Thymus (tissue), 11 donors: ENCODE data around the gene PANX3. TPM values are rescaled to one million over a fixed set of nuclear protein-coding genes. Genes with fewer than 3 reads are reported as not detected.

Experiments
- DNase-seq, 9 donors: peaks; one replicate each; pipeline ENCODE4 v3.0.0-alpha.2; 2013; ENCODE audit warnings: low spot score in 9 of 9, low read depth in 6 of 9, missing footprints in 1 of 9
- H3K27ac ChIP-seq, 2 donors: one replicate each; pipeline ENCODE4 v1.5.1; 2013; ENCODE audit warnings: control low read depth in 1 of 2, low read depth in 1 of 2, low read length in 1 of 2, mild to moderate bottlenecking in 1 of 2, moderate library complexity in 1 of 2
- H3K27me3 ChIP-seq, 2 donors: one replicate each; pipeline ENCODE4 v1.5.1; 2013; ENCODE audit warnings: low read length in 1 of 2; ENCODE audit not compliant: control insufficient read depth in 2 of 2, insufficient read depth in 1 of 2
- H3K36me3 ChIP-seq, 2 donors: one replicate each; pipeline ENCODE4 v1.5.1; 2013; ENCODE audit warnings: low read length in 1 of 2, mild to moderate bottlenecking in 1 of 2, moderate library complexity in 1 of 2; ENCODE audit not compliant: control insufficient read depth in 2 of 2, insufficient read depth in 2 of 2
- H3K4me1 ChIP-seq, 2 donors: one replicate each; pipeline ENCODE4 v1.5.1; 2013; ENCODE audit warnings: low read length in 2 of 2; ENCODE audit not compliant: control insufficient read depth in 2 of 2, insufficient read depth in 2 of 2
- H3K4me3 ChIP-seq, 2 donors: one replicate each; pipeline ENCODE4 v1.5.1; 2013; ENCODE audit warnings: low read length in 2 of 2, control low read depth in 1 of 2, mild to moderate bottlenecking in 1 of 2
- H3K9me3 ChIP-seq, 2 donors: one replicate each; pipeline ENCODE4 v1.5.1; 2013; ENCODE audit warnings: low read length in 1 of 2, mild to moderate bottlenecking in 1 of 2; ENCODE audit not compliant: control insufficient read depth in 2 of 2, insufficient read depth in 1 of 2
- WGBS: extraction: QIAGEN DNeasy Blood & Tissue Kit; methylation state at CpG from one replicate; pipeline ENCODE4 v1.1.7; 2013; 5-methylcytosine and 5-hydroxymethylcytosine counted together
- polyA plus RNA-seq: library from polyadenylated mRNA; stranded (reverse); fragments of 200-250 nt; gene quantifications from one replicate; pipeline ENCODE4 v1.2.3, GENCODE V29; 2013
- total RNA-seq: library from RNA; stranded (reverse); fragments of 120-200 nt; gene quantifications from one replicate; pipeline ENCODE4 v1.2.4, GENCODE V29; 2013
- donor health status: healthy.

The PANX3 gene
- total and polyA plus RNA-seq, 2 donors = 0.02 TPM; not detected in 1

DNA sequence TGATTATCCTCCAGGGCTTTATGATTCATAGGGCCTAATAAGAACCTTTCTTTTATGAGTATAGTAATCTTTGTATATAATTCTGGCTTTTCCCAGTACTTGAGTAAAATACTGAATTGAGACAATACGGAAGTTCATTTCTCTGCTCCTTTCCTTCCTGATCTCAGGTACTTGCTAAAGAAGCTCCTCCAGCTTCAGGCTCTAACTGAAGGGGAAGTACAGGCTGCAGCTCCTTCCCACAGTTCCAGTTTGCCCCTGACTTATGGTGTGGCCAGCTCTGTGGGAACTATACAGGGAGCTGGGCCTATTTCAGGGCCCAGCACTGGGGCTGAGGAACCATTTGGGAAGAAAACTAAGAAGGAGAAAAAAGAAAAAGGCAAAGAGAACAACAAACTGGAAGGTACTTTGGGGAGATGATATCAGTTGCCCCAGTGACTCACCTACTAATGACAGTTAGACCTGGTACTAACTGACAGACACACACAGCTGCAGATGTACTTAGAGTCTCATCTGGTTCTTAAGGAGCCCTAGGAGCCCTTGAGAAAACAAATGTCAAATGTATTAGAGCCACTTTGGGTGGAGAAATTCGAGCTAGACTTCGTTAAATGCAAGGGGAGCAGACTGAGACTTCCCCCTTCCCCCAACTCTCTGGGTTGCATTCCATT is 14.4 kb downstream of the PANX3 start:
- Histone ChIP-seq H3K4me1 (peaks cover 4 to 8% of the 10 kb centered on the region in 2 donors), H3K27me3 (no peaks in the 10 kb centered on the region), H3K36me3 (peaks cover 26 to 44% of the 10 kb centered on the region in 2 donors), H3K4me3 (no peak overlapping the region), H3K27ac (no peak overlapping the region), H3K9me3 (no peaks in the 10 kb centered on the region)
- 99% methylated on average over 3 of the region's 3 CpGs for WGBS
- DNase-seq = no peak

DNA sequence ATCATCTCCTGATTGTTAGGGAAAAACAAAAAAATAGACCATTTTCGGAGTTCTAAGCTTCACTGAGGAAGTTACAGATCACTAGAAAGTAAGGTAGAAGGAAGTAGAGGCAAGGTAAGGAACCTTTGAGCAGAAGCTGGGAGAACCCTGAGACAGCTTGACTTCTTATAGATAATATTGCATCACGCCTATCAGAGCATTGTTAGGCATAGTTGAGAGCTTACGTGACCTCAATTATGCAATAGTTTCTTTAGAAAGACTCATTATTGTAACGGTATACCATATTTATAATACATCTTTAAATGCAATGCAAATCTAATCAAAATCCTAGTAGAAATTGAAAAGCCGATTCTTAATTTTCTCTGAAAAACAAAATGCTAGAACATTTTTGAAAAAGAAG is 16.3 kb downstream of the PANX3 start:
- H3K4me3 ChIP-seq = no peak overlapping the region
- peaks cover 42 to 63% of the 10 kb centered on the region in 2 donors for H3K36me3 ChIP-seq
- WGBS = 97% methylated on average over 5 of the region's 5 CpGs
- no peak overlapping the region for H3K27ac ChIP-seq
- DNase-seq = no peak
- H3K9me3 ChIP-seq = no peaks in the 10 kb centered on the region
- peaks cover 4 to 5% of the 10 kb centered on the region in 2 donors for H3K4me1 ChIP-seq
- H3K27me3 ChIP-seq = no peaks in the 10 kb centered on the region

DNA sequence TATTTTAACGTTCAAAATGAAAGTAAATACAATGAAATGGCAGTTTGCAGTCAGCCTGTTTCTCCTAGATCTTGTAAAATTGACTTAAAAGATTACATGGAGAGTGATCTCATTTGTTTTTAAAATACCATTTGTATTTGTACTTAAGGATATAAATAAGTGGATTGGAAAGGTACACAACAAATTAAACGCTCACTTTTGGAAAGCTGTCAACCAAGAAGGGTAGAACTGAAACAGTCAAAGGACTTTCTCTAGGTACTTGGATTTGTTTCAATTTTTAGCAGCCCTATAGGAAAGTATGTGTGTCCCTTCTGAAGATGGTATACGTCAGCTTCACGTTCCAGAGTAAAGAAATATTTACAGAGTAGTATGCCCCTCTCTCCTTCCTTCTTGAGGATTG is 18.7 kb downstream of the PANX3 start:
- Histone ChIP-seq H3K4me3 (no peak overlapping the region), H3K36me3 (peaks cover 51 to 78% of the 10 kb centered on the region in 2 donors), H3K27me3 (no peaks in the 10 kb centered on the region), H3K27ac (no peak overlapping the region), H3K9me3 (no peaks in the 10 kb centered on the region), H3K4me1 (no peaks in the 10 kb centered on the region)
- DNase-seq = no peak
- WGBS = 98% methylated on average over 4 of the region's 4 CpGs

DNA sequence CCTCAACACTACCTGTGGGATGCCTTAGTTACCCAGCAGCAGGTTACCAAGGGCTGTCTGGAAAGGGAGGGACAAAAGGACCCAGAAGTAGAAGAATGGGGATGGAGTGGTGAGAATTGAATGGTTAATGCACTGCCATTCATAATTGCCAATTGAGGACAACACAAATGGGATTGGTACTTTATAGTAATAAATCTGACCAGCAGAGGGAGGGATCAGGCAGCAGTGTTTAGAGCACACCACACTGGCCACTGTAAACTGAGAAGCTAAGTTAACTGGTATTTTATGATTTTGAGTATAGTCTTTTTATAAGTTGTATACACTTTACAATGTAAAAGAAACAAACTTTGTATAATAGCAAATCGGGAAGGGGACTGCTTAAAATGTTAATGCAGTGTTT is 22.1 kb downstream of the PANX3 start:
- Histone ChIP-seq H3K9me3 (no peaks in the 10 kb centered on the region), H3K27me3 (no peaks in the 10 kb centered on the region), H3K4me1 (no peaks in the 10 kb centered on the region), H3K4me3 (no peak overlapping the region), H3K27ac (no peak overlapping the region), H3K36me3 (peaks cover 49 to 78% of the 10 kb centered on the region in 2 donors)
- 97% methylated on average over 1 of the region's 1 CpG for WGBS
- DNase-seq = no peak

DNA sequence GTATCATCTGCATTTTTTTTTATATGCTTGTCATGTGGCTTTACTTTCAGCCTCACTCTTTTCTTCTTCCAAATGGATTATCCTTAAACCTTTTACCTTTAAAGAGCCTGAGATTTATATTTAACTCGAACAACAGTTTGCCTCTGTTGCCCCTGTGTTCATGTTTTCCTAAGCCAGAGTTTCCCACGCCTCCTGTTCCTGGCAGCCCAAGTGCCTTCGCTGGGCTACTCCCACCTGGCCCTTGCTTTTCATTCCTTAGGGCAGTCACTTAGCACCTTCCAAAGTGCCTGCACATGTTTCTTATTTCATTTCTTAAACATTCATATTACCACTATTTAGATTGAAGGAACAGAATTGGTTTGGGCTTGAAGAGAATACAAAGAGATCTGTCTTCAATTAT is 24.7 kb downstream of the PANX3 start:
- Histone ChIP-seq H3K27ac (no peak overlapping the region), H3K9me3 (peaks cover 0 to 4% of the 10 kb centered on the region in 2 donors), H3K36me3 (peaks cover 45 to 74% of the 10 kb centered on the region in 2 donors), H3K4me1 (no peaks in the 10 kb centered on the region), H3K27me3 (no peaks in the 10 kb centered on the region), H3K4me3 (no peak overlapping the region)
- DNase-seq = no peak
- WGBS = 97% methylated on average over 3 of the region's 3 CpGs

DNA sequence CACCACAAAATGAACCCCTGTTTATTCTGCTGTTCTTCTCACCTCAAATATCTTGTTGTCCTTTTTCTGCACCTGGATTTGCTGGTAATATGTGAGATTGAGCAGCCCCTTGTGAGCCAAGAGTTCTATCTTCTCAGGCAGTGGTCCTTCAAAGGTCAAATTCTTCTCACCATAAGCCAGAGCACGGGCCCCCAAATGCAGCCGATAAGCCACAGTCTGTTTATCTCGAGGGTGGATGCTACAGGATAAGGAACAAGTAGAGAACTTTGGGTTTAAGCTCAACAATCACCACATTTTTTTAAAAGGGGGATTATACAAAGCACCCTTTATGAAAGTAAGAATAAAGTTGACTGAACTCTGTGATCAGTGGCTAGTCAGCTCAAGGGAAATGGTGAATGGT is 27.3 kb downstream of the PANX3 start:
- H3K27me3 ChIP-seq = no peaks in the 10 kb centered on the region
- H3K9me3 ChIP-seq = peaks cover 0 to 4% of the 10 kb centered on the region in 2 donors
- 98% methylated on average over 3 of the region's 3 CpGs for WGBS
- H3K4me1 ChIP-seq = no peaks in the 10 kb centered on the region
- no peak for DNase-seq
- peaks cover 24 to 48% of the 10 kb centered on the region in 2 donors for H3K36me3 ChIP-seq
- no peak overlapping the region for H3K4me3 ChIP-seq
- no peak overlapping the region for H3K27ac ChIP-seq

DNA sequence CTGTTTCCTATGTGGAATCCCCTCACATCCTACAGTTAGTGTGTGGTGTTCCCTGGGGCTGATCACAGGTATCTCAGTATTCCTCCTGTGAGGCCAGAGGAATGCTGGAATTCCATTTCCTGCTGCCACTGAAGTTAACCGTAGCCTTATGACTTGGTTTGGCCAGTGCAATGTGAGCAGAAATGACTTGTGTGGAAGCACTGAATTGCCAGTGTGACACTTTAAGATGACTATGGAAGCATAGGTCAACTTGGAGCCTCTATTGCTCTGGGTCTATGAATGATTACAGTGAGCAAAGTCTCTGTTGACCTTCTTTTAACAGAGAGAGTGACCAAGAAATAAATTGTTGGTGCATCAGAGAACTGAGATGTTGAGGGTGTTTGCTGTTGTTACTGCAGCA is 28.0 kb downstream of the PANX3 start:
- Histone ChIP-seq H3K4me3 (no peak overlapping the region), H3K27ac (no peak overlapping the region), H3K27me3 (no peaks in the 10 kb centered on the region), H3K4me1 (no peaks in the 10 kb centered on the region), H3K9me3 (peaks cover 0 to 4% of the 10 kb centered on the region in 2 donors), H3K36me3 (peaks cover 24 to 42% of the 10 kb centered on the region in 2 donors)
- WGBS = 97% methylated on average over 1 of the region's 1 CpG
- DNase-seq = no peak

DNA sequence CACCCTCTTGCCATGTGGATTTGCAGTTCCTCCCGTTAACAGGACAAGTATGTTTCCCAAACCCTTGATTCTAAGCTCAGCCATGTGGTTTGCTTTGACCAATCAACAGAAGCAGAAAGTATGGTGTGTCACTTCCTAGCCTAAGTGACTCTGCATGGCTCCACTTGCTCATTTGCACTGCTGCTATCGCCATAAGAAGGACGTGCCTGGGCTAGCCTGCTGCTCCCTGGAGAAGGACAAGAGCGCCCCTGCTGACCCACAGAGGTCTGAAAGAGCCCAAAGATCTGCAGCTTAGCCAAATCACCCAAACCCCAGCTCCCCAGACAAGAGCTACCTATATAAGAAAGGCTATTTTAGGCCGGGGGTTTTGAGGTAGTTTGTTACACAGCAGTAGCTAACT is 29.4 kb downstream of the PANX3 start:
- 96% methylated on average over 5 of the region's 5 CpGs for WGBS
- Histone ChIP-seq H3K36me3 (peaks cover 20 to 35% of the 10 kb centered on the region in 2 donors), H3K27me3 (no peaks in the 10 kb centered on the region), H3K27ac (no peak overlapping the region), H3K9me3 (peaks cover 0 to 4% of the 10 kb centered on the region in 2 donors), H3K4me3 (no peak overlapping the region), H3K4me1 (peaks cover 3% of the 10 kb centered on the region in 2 donors)
- DNase-seq = no peak

DNA sequence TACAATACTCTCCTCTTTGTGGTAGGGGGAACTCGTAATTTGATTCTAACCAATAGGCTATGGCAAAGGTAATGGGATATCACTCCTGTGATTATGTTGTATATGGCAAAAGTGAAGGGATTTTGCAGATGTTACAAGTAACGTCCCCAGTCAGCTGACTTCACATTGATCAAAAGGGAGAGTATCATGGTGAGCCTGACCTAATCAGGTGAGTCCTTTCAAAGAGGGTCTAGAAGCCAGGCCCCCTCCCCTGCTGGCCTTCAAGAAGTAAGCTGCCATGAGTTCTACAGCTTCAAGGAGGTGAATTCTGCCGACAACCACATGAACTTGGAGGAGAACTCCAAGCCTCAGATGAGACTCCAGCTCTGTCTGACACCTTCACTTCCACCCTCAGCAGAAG is 31.4 kb downstream of the PANX3 start:
- Histone ChIP-seq H3K9me3 (peaks cover 0 to 4% of the 10 kb centered on the region in 2 donors), H3K36me3 (peaks cover 12 to 15% of the 10 kb centered on the region in 2 donors), H3K27me3 (no peaks in the 10 kb centered on the region), H3K4me1 (peaks cover 3% of the 10 kb centered on the region in 2 donors), H3K27ac (no peak overlapping the region), H3K4me3 (no peak overlapping the region)
- 97% methylated on average over 3 of the region's 3 CpGs for WGBS
- DNase-seq = no peak
